Stimulated activated CD4-positive, alpha-beta T cell treated with anti-CD3 and anti-CD28 coated beads, Interleukin-1b, Interleukin-23, amount 100 ng/mL, for 24 hours (primary cell): ENCODE measurements around the gene YBX2.
"Not testable (repeated sequence)": the region's sequence is repeated elsewhere in the genome, so short reads cannot be mapped to it uniquely, and the experiment has no call there.

Experiments used
- DNase-seq, 4 experiments: peaks; one replicate each; pipeline ENCODE4 v3.0.0-alpha.2; 2020; ENCODE audit warnings: low read depth in 4 of 4, low spot score in 1 of 4

Gene YBX2

DNA sequence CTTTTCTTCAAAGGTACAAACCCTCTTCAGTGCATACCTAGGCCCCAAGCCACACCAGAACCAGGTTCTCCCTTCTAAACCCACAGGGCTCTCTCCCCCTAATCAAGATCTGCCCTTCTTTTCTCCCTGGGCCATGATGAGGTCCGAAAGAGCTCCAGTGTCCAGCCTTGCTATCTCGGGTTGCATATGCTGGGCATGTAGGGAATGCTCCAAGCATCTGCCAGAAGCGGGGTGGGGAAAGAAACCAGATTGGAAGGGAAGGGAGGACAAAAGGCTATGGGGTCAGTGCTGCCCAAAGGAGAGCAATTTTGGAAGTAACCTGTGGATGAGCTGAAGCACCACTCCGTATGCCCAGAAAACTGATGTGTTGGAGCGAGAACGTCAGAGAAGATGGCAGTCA is 45.2 kb downstream of the YBX2 start:
- no peak for DNase-seq

- no peak for DNase-seq
Measured at GRCh38 chr17:7248796-7249195, 45.6 kb downstream of the YBX2 start.

DNA sequence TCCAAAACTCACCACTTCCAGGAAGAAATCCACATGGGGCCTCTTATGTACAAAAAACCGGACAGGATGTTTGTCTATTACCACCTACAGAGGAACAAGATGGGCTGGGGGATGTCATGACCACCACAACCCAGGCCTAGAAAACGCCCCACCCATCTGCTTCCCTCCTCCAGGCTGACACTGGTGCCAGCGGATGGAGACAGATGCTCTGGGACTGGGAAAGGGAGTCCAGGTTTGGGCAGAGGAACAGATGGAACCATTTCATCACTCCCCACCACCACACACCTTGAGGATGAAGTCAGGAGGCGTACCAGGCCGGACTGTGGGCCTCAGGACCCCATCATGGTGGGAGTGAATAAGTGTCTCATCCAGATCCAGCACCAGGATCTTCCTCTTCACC is 47.7 kb downstream of the YBX2 start:
- no peak for DNase-seq

DNA sequence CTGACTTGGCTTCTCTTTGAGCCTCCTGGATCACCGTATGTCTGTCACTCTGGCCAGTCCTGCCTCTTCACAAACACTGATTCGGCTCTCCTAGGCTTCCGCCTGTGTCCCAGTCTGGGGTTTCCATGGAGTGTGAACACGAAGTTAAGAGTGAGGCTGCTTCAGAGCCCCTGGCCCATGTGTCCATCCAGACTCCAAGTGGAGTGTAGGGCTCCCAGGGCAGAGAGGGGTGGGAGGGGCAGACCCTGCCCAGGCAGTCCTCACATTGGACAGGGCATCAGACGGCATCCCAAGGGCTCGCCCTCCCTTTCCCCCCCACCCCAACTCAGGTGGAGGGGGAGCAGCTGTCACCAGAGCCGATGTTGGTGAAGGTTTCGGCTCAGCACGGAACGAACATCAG is 50.6 kb downstream of the YBX2 start:
- not testable (repeated sequence) for DNase-seq

GRCh38 chr17:7243453-7243729 is 51.0 kb downstream of the YBX2 start:
- no peak for DNase-seq

- DNase-seq = peak; percentile 76 to 88 (median 82)
Measured at GRCh38 chr17:7242717-7243452, 51.6 kb downstream of the YBX2 start.

GRCh38 chr17:7241783-7242716 is 52.4 kb downstream of the YBX2 start, which contains the start of gene GABARAP:
GABARAP (minus strand) TSS chr17:7242449; CDS start chr17:7242330, 119 bp downstream.
- DNase-seq = peak; percentile 85 to 91 (median 88)

- DNase-seq = no peak
Measured at GRCh38 chr17:7241090-7241733, 53.2 kb downstream of the YBX2 start.

GRCh38 chr17:7240375-7240774 is 54.1 kb downstream of the YBX2 start:
- no peak for DNase-seq

DNA sequence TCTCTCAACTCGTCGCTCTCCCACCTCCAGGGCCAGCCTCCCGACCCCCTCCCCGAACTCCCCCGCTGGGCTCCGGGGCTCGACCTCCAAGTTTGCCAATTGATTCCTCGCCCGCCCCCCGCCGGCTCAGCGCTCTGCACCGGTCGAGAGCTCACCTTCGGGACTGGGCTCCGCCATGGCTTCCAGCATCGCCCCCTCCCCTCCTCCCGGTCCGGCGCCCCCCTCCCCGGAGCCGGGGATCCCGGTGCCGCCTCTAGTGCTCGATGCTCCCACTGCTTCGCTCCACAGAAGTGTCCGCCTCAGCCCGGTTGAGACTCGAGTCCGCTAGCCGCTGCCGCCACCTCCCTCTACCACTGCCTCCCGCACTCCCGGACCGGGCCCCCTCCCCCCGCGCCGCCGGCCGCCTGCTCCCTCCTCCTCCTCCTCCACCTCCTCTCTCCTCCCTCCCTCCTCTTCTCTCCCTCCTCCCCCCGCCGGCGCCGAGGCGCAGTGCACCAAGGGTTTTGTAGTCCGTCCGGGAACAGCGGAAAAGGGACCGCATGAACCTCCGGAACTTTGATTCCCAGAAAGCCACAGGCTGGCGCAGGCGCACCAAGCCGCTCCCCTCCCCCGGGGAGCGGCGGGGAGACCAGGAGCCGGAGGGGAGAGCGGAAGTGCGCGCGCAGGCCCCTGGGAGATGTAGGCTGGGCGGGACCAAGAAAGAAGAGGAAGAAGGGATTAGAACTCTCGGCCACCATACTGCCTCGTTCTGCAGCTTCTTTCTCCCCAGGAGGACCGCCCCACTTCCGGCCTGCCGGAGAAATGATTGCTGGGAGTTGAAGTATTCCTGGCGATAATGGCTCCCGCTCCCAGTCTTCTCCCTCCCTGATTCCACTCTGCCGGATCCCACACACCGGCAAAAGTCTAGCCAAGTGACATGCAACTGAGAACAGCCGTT is 55.1 kb downstream of the YBX2 start, which contains the start of gene PHF23:
Gene PHF23 (minus strand): TSS at position 367 of the 937 bp plus-strand sequence. CDS start 178 bp downstream, at position 189.
- peak; percentile 83 to 97 (median 94) for DNase-seq

DNA sequence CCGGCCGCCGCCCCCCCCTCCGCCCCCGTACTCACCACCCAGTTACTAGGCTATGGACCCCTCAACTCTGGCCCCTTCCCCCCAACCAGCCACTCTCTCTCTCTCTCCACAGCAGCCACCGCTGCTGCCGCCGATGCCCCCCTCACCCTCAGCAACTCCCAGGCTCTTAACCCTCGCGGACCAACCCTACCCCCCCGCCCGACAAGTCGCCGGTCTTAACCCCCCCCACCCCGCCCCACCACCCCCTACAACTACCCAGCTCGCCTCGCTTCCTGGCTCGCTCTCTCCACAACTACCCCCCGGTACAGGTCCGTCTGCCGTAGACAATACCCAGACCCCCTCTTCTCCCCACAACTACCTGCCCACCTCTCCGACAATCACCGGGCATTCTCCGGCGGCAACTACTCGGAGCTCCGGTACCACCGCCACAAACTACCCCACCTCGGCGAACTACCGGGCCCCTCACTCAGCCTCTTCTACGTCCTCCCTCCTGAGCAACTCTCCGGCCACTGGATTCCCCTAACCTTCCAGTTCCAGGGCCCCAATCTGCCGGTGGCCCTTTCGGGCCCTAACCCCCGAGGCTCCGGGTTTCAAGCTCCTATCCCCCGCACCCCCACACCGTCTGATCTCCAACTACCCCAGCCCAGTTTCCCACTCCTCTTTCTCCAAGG is 55.9 kb downstream of the YBX2 start:
- no peak for DNase-seq
